Measurements from ENCODE around the gene C1QTNF9.
"Not testable (repeated sequence)": the region's sequence is repeated elsewhere in the genome, so short reads cannot be mapped to it uniquely, and the experiment has no call there.

The C1QTNF9 gene

GRCh38 chr13:24348797-24349515 is 39.6 kb downstream of the C1QTNF9 start:
- no peak for DNase-seq (ENCODE audit: low read depth)
- no peak for TF ChIP-seq CTCF (conservative IDR thresholded peaks at IDR 0.05; ENCODE audit: control insufficient read depth, insufficient read depth, low read depth, low read length)
- no peak overlapping the region for H3K4me3 ChIP-seq (ENCODE audit: control insufficient read depth, low read depth, low read length)

GRCh38 chr13:24349778-24350664 is 40.6 kb downstream of the C1QTNF9 start:
- DNase-seq (ENCODE audit: low read depth); H3K4me3 ChIP-seq (ENCODE audit: control insufficient read depth, low read depth, low read length): not testable (repeated sequence)

GRCh38 chr13:24351423-24351822 is 42.0 kb downstream of the C1QTNF9 start:
- no peak for TF ChIP-seq CTCF (conservative IDR thresholded peaks at IDR 0.05; ENCODE audit: control insufficient read depth, insufficient read depth, low read depth, low read length)
- no peak for DNase-seq (ENCODE audit: low read depth)

GRCh38 chr13:24353736-24354135 is 44.4 kb downstream of the C1QTNF9 start:
- TF ChIP-seq CTCF (conservative IDR thresholded peaks at IDR 0.05; ENCODE audit: control insufficient read depth, insufficient read depth, low read depth, low read length) = no peak
- DNase-seq (ENCODE audit: low read depth) = no peak
- H3K4me3 ChIP-seq (ENCODE audit: control insufficient read depth, low read depth, low read length) = no peak overlapping the region

More at GRCh38 chr13:24351423-24351822, 42.0 kb downstream of the C1QTNF9 start:
- H3K4me3 ChIP-seq (ENCODE audit: control insufficient read depth, low read depth, low read length) = no peak overlapping the region

GRCh38 chr13:24355103-24355502 is 45.7 kb downstream of the C1QTNF9 start:
- H3K4me3 ChIP-seq (ENCODE audit: control insufficient read depth, low read depth, low read length) = no peak overlapping the region
- TF ChIP-seq CTCF (conservative IDR thresholded peaks at IDR 0.05; ENCODE audit: control insufficient read depth, insufficient read depth, low read depth, low read length) = no peak
- DNase-seq (ENCODE audit: low read depth) = no peak

GRCh38 chr13:24356270-24356669 is 46.9 kb downstream of the C1QTNF9 start:
- no peak for TF ChIP-seq CTCF (conservative IDR thresholded peaks at IDR 0.05; ENCODE audit: control insufficient read depth, insufficient read depth, low read depth, low read length)
- DNase-seq (ENCODE audit: low read depth) = no peak
- no peak overlapping the region for H3K4me3 ChIP-seq (ENCODE audit: control insufficient read depth, low read depth, low read length)

GRCh38 chr13:24356837-24357236 is 47.5 kb downstream of the C1QTNF9 start:
- no peak for TF ChIP-seq CTCF (conservative IDR thresholded peaks at IDR 0.05; ENCODE audit: control insufficient read depth, insufficient read depth, low read depth, low read length)
- no peak for DNase-seq (ENCODE audit: low read depth)
- H3K4me3 ChIP-seq (ENCODE audit: control insufficient read depth, low read depth, low read length) = no peak overlapping the region
